K562 (cell line): ENCODE measurements around the gene IDS. TPM values are rescaled to one million over a fixed set of nuclear protein-coding genes. Genes with fewer than 3 reads are reported as not detected.
A peak's percentile ranks its signal among the peaks of the same experiment; 100 is the strongest.

Experiments used
- ARID2 ChIP-seq: fragments of 450-650 bp; IDR thresholded peaks from 2 replicates; pipeline ENCODE4 v1.6.1; 2017; ENCODE audit warnings: antibody characterized with exemption, mild to moderate bottlenecking
- CBFA2T2 ChIP-seq: fragments of 450-650 bp; conservative IDR thresholded peaks from 2 replicates; pipeline ENCODE4 v1.6.1; 2017; ENCODE audit warnings: mild to moderate bottlenecking
- CBX2 ChIP-seq: fragments of 200-600 bp; sonication (generic); IDR thresholded peaks from one replicate; pipeline ENCODE4 v1.6.1; 2012; ENCODE audit warnings: mild to moderate bottlenecking, low read length, inconsistent platforms; ENCODE audit not compliant: insufficient read depth, poor library complexity, severe bottlenecking
- CREB3L1 ChIP-seq: fragments of 450-650 bp; IDR thresholded peaks from 2 replicates; pipeline ENCODE4 v1.6.1; 2014; ENCODE audit warnings: low read depth, mild to moderate bottlenecking, moderate library complexity, borderline replicate concordance
- HMG20A ChIP-seq: fragments of 450-650 bp; formaldehyde crosslinking; conservative IDR thresholded peaks from 2 replicates; pipeline ENCODE4 v1.4.0; 2020; ENCODE audit warnings: mild to moderate bottlenecking, mixed read lengths
- HMG20B ChIP-seq: fragments of 250-450 bp; sonication (Bioruptor Pico); IDR thresholded peaks from 2 replicates; pipeline ENCODE4 v1.5.0; 2021; ENCODE audit warnings: mild to moderate bottlenecking
- HNRNPK ChIP-seq: fragments of 200-400 bp; formaldehyde crosslinking; IDR thresholded peaks from one replicate; pipeline ENCODE4 v1.6.1; 2018; ENCODE audit warnings: mild to moderate bottlenecking, low read depth, low read length; ENCODE audit not compliant: poor library complexity, severe bottlenecking
- NCOA4 ChIP-seq: fragments of 450-650 bp; IDR thresholded peaks from 2 replicates; pipeline ENCODE4 v1.6.1; 2018; ENCODE audit warnings: mild to moderate bottlenecking; ENCODE audit not compliant: partially characterized antibody
- NCOR1 ChIP-seq: fragments of 450-650 bp; IDR thresholded peaks from 2 replicates; pipeline ENCODE4 v1.6.1; 2016; ENCODE audit warnings: mild to moderate bottlenecking, moderate library complexity
- NUFIP1 ChIP-seq: fragments of 450-650 bp; IDR thresholded peaks from 2 replicates; pipeline ENCODE4 v1.6.1; 2018; ENCODE audit not compliant: partially characterized antibody
- RAD21 ChIP-seq, 2 experiments: fragments of 250-450 bp in 1 of 2; fragments of 450-650 bp in 1 of 2; sonication (Bioruptor Pico) in 1 of 2; formaldehyde crosslinking in 1 of 2; IDR thresholded peaks in 1 of 2; conservative IDR thresholded peaks in 1 of 2; 2 replicates each; pipeline versions ENCODE4 v1.4.0 to v1.8.0; 2020 to 2022; ENCODE audit warnings: mild to moderate bottlenecking in 2 of 2, moderate library complexity in 1 of 2
- RBM14 ChIP-seq: fragments of 200-400 bp; formaldehyde crosslinking; IDR thresholded peaks from 2 replicates; pipeline ENCODE4 v1.6.1; 2018; ENCODE audit warnings: low read depth, mild to moderate bottlenecking, low read length, moderate library complexity, borderline replicate concordance; ENCODE audit not compliant: insufficient read depth
- REST ChIP-seq, 2 experiments: fragments of 450-650 bp; formaldehyde crosslinking in 1 of 2; IDR thresholded peaks; 2 replicates each; pipeline versions ENCODE4 v1.4.0 to v1.6.1; 2014 to 2020; ENCODE audit warnings: mild to moderate bottlenecking in 2 of 2, borderline replicate concordance in 1 of 2, low read depth in 1 of 2
- ZNF121 ChIP-seq: sonication (generic); formaldehyde crosslinking; conservative IDR thresholded peaks from 2 replicates; pipeline ENCODE4 v1.8.0; 2022; ENCODE audit warnings: missing genetic modification reagents
- ZNF239 ChIP-seq: fragments of 250-450 bp; sonication (Bioruptor Pico); IDR thresholded peaks from 2 replicates; pipeline ENCODE4 v1.4.0; 2020; ENCODE audit warnings: mild to moderate bottlenecking
- ZNF280A ChIP-seq: fragments of 450-650 bp; IDR thresholded peaks from 2 replicates; pipeline ENCODE4 v1.6.1; 2018; ENCODE audit warnings: mild to moderate bottlenecking, low read depth; ENCODE audit not compliant: partially characterized antibody
- polyA plus RNA-seq, 8 experiments: library from polyadenylated mRNA; depleted of rRNA in 4 of 8; stranded (reverse) in 5 of 8; unstranded in 3 of 8; fragments of >200 nt; fragmentation: Nextera tagmentation in 2 of 8; fragmentation: Illumina TruSeq in 1 of 8; extraction: Ambion mirVana in 2 of 8; extraction: Trizol in 1 of 8; gene quantifications; 2 replicates each; pipeline versions ENCODE4 v1.2.1 to v1.2.3, GENCODE V29; 2011 to 2014; ENCODE audit warnings: inconsistent platforms in 1 of 8, missing spikeins in 1 of 8
- total RNA-seq, 7 experiments: library from RNA; depleted of rRNA in 6 of 7; stranded (reverse); fragments of >200 nt in 6 of 7; fragmentation: Illumina TruSeq in 2 of 7; extraction: Trizol in 2 of 7; gene quantifications; 2 replicates each; pipeline versions ENCODE4 v1.2.1 to v1.2.3, GENCODE V29; 2011 to 2021; ENCODE audit warnings: low replicate concordance in 1 of 7

The IDS gene
- total and polyA plus RNA-seq, 9 of the 15 experiments (the other 6 are each of a cell fraction or from before 2014, with no cell fraction given) = 2.0 to 18.6 (median 8.6) TPM

- no peak for TF ChIP-seq REST (IDR thresholded peaks at IDR 0.05; ENCODE audit: borderline replicate concordance)
- no peak for TF ChIP-seq REST (CRISPR knock-in tag; IDR thresholded peaks at IDR 0.05; ENCODE audit: low read depth)
- no peak for TF ChIP-seq HMG20A
- 0 out of 2 replicates have a peak, but pooled peaks have one; percentile 23 for TF ChIP-seq NCOR1
- no peak for TF ChIP-seq NUFIP1
- no peak for TF ChIP-seq HNRNPK
- no peak for TF ChIP-seq CBFA2T2
- TF ChIP-seq RAD21 (CRISPR knock-in tag; conservative IDR thresholded peaks at IDR 0.05 in 1 of 2, IDR thresholded peaks at IDR 0.05 in 1 of 2) = no peak
- no peak for TF ChIP-seq HMG20B (CRISPR knock-in tag)
- no peak for TF ChIP-seq CREB3L1
- no peak for TF ChIP-seq CBX2
- TF ChIP-seq ZNF121 = no peak
- TF ChIP-seq ZNF280A = no peak
- TF ChIP-seq ARID2 = no peak
- TF ChIP-seq NCOA4 = no peak
- no peak for TF ChIP-seq RBM14
- no peak for TF ChIP-seq ZNF239 (CRISPR knock-in tag)
Observed at GRCh38 chrX:149504226-149504914, 736 bp downstream of the IDS start (continued).
